BJ (cell line): ENCODE measurements around the gene PDZD2. TPM values are rescaled to one million over a fixed set of nuclear protein-coding genes. Genes with fewer than 3 reads are reported as not detected.

ENCODE experiments used
- CTCF ChIA-PET: fragments of 350-600 bp; formaldehyde crosslinking; extraction: SDS; loops from one replicate; lab custom pipeline; 2021; ENCODE audit warnings: antibody characterized with exemption, inconsistent platforms; lab: Yijun Ruan, JAX
- POLR2A ChIA-PET: fragments of 300-600 bp; sonication (Branson Sonifier 250); formaldehyde crosslinking; extraction: SDS; loops from one replicate; lab custom pipeline; 2021; ENCODE audit warnings: antibody characterized with exemption; lab: Charles Lee
- DNase-seq: peaks from one replicate; pipeline ENCODE4 v3.0.0-alpha.2; 2011; ENCODE audit warnings: low read depth
- H3K27me3 ChIP-seq: 2 replicates; pipeline ENCODE4 v1.6.0; 2011; ENCODE audit warnings: low read length; ENCODE audit not compliant: control insufficient read depth, insufficient read depth
- H3K36me3 ChIP-seq: 2 replicates; pipeline ENCODE4 v1.5.1; 2011; ENCODE audit warnings: low read length; ENCODE audit not compliant: control insufficient read depth, insufficient read depth
- H3K4me3 ChIP-seq: 2 replicates; pipeline ENCODE4 v1.5.1; 2011; ENCODE audit warnings: low read depth, mild to moderate bottlenecking, control low read depth, low read length
- CTCF ChIP-seq: IDR thresholded peaks from 2 replicates; pipeline ENCODE4 v1.5.1; 2011; ENCODE audit warnings: low read depth, mild to moderate bottlenecking, control low read depth, inconsistent platforms, low read length, moderate library complexity; ENCODE audit not compliant: insufficient read depth
- polyA plus RNA-seq: library from polyadenylated mRNA; depleted of rRNA; stranded (reverse); fragments of >200 nt; gene quantifications from 2 replicates; pipeline ENCODE4 v1.2.3, GENCODE V29; 2011

PDZD2 gene
- polyA plus RNA-seq, 1 experiment, result 0.06 TPM

GRCh38 chr5:32145378-32145777 lies 506.4 kb downstream of the PDZD2 start:
- DNase-seq, result no peak
- H3K36me3 ChIP-seq, result no peaks in the 10 kb centered on the region
- no peaks in the 10 kb centered on the region for H3K27me3 ChIP-seq
- no peak overlapping the region for H3K4me3 ChIP-seq
- ChIA-PET POLR2A (no interaction called here), CTCF (no interaction called here)
- no peak for TF ChIP-seq CTCF

GRCh38 chr5:32147236-32147635 lies 508.3 kb downstream of the PDZD2 start:
- TF ChIP-seq CTCF, result no peak
- ChIA-PET POLR2A (no interaction called here), CTCF (interaction anchor here (0.7 kb wide), 1 partner anchor 183 kb away, joined by 3 read pairs; no protein-coding TSS in a partner anchor)
- H3K4me3 ChIP-seq, result no peak overlapping the region
- no peak for DNase-seq
- no peaks in the 10 kb centered on the region for H3K27me3 ChIP-seq
- H3K36me3 ChIP-seq, result no peaks in the 10 kb centered on the region

GRCh38 chr5:32147959-32148358 lies 509.0 kb downstream of the PDZD2 start:
- ChIA-PET CTCF (no interaction called here), POLR2A (no interaction called here)
- no peak for DNase-seq
- TF ChIP-seq CTCF, result no peak
- Histone ChIP-seq H3K4me3 (no peak overlapping the region), H3K27me3 (no peaks in the 10 kb centered on the region), H3K36me3 (no peaks in the 10 kb centered on the region)

- no peaks in the 10 kb centered on the region for H3K36me3 ChIP-seq
- TF ChIP-seq CTCF, result no peak
- no peak for DNase-seq
- H3K4me3 ChIP-seq, result no peak overlapping the region
- ChIA-PET POLR2A (interaction anchor here (0.6 kb wide), 1 partner anchor 40 kb away, joined by 7 read pairs; no protein-coding TSS in a partner anchor), CTCF (interaction anchor here (0.5 kb wide), 1 partner anchor 1033 kb away, joined by 3 read pairs; no protein-coding TSS in a partner anchor)
- no peaks in the 10 kb centered on the region for H3K27me3 ChIP-seq
Observed at GRCh38 chr5:32150366-32150765, 511.4 kb downstream of the PDZD2 start.

- H3K27me3 ChIP-seq, result no peaks in the 10 kb centered on the region
- POLR2A ChIA-PET, result interaction anchor here (0.6 kb wide), 1 partner anchor 598 kb away, joined by 4 read pairs; no protein-coding TSS in a partner anchor
- no peak for TF ChIP-seq CTCF
- DNase-seq, result no peak
- no peaks in the 10 kb centered on the region; the same call in 1 of the 2 replicates for H3K36me3 ChIP-seq
- H3K4me3 ChIP-seq, result no peak overlapping the region
- CTCF ChIA-PET, result no interaction called here
Observed at GRCh38 chr5:32151198-32151597, 512.3 kb downstream of the PDZD2 start.
